Stimulated activated CD4-positive, alpha-beta T cell treated with anti-CD3 and anti-CD28 coated beads, Interleukin-15, amount 100 ng/mL, for 48 hours (primary cell): Measurements from ENCODE around the gene GNAT2.

Source experiments
- DNase-seq, 2 donors: peaks; one replicate each; pipeline ENCODE4 v3.0.0-alpha.2; 2020; ENCODE audit warnings: low read depth in 2 of 2

The GNAT2 gene

GRCh38 chr1:109641861-109642260 lies 22.4 kb upstream of the GNAT2 start:
- no peak for DNase-seq

- no peak for DNase-seq
Observed at GRCh38 chr1:109641078-109641740, 21.8 kb upstream of the GNAT2 start.

- peak; percentile 84 to 88 for DNase-seq
Observed at GRCh38 chr1:109640285-109640865, 21.0 kb upstream of the GNAT2 start.

- DNase-seq, result no peak
Observed at GRCh38 chr1:109639841-109640184, 20.4 kb upstream of the GNAT2 start.

- DNase-seq, result no peak
Observed at GRCh38 chr1:109639063-109639840, 19.8 kb upstream of the GNAT2 start.

- no peak for DNase-seq
Observed at GRCh38 chr1:109637446-109637845, 18.0 kb upstream of the GNAT2 start.

GRCh38 chr1:109636201-109636952 lies 17.0 kb upstream of the GNAT2 start:
- DNase-seq, result no peak

- DNase-seq, result no peak
Observed at GRCh38 chr1:109635862-109636200, 16.4 kb upstream of the GNAT2 start.

GRCh38 chr1:109634771-109635750 lies 15.6 kb upstream of the GNAT2 start:
- no peak for DNase-seq

GRCh38 chr1:109634292-109634691 lies 14.9 kb upstream of the GNAT2 start:
- no peak for DNase-seq

GRCh38 chr1:109632671-109633346 lies 13.4 kb upstream of the GNAT2 start:
- DNase-seq, result no peak

- DNase-seq, result no peak
Observed at GRCh38 chr1:109631513-109632505, 12.4 kb upstream of the GNAT2 start.

GRCh38 chr1:109630898-109631512 lies 11.6 kb upstream of the GNAT2 start:
- DNase-seq, result no peak

GRCh38 chr1:109630081-109630897 lies 10.9 kb upstream of the GNAT2 start:
- no peak for DNase-seq

GRCh38 chr1:109629372-109630030 lies 10.1 kb upstream of the GNAT2 start:
- DNase-seq, result no peak

- no peak for DNase-seq
Observed at GRCh38 chr1:109628540-109629321, 9.3 kb upstream of the GNAT2 start.
